ENCODE results near the gene FBXO31.
"Not testable (repeated sequence)": the region's sequence is repeated elsewhere in the genome, so short reads cannot be mapped to it uniquely, and the experiment has no call there.

The FBXO31 gene

DNA sequence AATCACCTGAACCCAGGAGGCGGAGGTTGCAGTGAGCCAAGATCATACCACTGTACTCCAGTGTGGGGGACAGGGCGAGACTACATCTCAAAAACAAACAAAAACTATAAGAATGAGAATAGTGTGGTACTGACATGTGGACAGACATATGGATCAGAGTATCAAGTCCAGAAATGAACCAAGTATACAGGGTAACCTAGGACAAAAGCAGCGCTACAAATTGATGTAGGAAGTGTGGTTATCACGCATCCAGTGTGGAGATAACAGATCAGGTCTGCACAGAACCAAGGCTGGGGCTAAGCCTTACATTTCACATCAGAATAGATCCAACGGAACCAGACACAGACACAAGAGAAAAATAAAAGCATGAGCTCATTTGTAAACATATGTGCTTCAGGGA lies 43.4 kb downstream of the FBXO31 start:
- DNase-seq, result no peak

DNA sequence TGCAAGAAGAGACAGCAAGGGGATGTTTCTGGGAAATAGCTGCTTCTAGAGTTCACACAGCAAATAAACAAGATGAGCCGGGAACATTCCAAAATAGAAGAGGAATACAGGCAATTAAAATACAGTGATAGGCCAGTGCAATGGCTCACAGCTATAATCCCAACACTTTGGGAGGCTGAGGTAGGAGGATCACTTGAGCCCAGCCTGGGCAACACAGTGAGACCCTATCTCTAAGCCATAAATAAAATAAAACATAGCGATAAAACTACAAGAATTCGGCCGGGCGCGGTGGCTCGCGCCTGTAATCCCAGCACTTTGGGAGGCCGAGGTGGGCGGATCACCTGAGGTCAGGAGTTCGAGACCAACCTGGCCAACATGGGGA lies 43.9 kb downstream of the FBXO31 start:
- DNase-seq, result not testable (repeated sequence)

DNA sequence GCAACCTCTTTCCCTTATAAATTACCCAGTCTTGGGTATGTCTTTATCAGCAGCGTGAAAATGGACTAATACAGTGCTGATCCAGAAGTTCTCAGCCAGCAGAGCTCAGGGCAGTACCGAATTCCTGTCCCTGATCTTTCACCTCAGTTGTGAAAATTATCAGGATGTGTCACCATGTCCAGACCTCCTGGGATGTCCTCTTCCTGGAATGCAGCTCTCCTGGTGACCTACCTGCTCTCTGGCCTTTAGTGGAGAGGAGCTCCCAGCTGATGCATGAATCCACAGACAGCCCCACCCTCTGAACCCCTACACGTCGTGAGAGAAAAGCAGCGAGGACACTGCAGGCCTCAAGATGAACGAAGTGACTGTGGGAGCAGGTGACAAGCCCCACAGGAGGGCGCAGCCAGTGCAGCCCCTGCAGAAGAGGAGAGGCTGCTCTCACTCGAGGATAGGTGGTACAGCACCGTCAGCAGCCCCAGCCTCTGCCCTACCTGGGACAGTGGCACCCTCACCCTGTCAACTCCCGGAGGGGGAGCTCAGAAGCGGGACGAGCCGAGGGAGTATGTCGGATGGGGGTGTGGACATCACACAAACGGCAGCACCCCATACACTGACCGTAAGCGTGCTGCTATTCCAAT lies 44.4 kb downstream of the FBXO31 start:
- no peak for DNase-seq

DNA sequence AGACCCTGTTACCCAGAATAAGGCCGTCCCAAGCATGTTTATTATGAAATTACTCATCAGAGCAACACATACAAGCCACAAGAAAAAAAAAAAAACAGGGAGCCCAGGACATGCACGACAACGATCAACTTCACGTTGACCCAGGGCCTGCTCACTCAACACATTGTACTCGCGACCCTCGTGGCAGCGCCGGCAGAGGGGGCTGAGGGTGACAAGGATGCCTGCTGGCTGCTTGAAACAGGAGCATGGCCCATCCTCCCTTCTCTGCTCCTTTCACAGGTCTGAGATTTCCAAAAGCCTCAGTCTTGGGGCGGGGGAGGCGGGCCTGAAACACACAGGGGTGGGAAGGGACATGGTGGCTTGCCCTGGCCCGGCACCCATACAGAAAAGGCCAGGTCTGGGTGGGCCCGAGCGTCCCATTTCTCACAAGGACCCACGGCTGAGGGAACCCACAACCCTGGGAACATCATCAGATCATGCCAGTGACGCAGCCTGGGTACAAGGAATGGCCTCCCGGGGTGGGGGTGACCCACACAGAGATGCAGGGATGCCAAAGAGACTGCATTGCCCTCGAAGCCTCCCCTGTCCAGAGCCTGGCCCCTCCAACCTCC lies 45.3 kb downstream of the FBXO31 start:
- no peak for DNase-seq

DNA sequence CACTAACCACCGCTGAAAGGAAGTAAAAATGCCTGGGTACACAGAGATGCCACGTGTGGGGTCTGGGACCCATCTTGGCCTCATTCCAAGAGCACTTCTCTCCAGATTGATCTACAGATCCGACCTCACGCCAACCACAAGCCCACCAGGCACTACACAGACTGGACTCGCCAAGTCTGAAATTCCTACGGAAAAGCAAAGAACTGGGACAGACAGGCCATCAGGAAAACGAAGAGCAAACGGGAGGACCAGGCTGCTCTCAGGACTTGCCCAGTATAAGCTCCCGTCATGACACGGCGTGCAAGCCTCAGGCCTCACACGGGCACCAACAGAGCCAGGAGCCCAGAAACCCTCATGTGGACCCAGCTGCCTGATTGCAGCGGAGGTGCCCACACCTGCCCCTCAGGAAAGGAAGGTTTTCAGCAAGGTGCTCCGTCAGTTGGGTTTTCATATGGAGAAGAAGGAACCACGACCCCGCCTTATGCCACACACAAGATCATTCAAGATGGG lies 46.3 kb downstream of the FBXO31 start:
- no peak for DNase-seq

DNA sequence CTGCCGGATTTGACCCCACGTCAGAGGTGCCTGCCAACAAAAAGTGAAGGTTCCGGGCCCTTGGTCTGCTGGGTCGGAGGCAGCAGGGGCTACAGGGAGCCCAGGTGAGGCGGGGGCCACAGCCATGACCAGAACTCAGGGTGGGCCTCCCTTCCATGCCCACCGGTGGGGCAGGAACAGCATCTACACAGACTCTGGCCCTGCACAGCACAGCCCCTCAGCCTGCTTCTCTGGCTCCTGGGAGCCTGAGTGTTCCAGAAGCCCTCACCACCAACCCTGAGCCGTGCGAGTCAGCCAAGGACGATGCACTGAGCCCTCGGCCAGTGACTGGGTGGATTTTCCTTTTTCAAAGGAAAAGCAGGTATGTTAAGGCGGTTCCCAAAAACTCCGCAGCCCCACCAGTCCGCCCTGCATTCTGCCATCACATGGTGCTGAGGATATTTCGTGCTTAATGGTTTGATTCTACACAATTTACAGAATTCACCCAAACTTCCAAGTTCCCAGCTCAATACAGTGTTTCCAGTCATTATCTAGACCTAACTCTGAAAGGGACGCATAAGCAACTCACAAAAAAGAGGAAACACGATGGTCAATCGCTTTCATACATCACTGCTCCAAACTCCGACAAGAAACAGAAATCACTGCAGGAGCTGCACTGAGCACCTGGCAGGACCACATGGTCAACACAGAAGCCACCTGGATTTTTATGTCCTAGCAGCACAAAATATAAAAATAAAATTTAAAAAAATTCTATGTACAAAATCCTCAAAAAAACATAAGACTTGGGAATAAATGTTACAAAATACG lies 46.9 kb downstream of the FBXO31 start:
- no peak for DNase-seq

DNA sequence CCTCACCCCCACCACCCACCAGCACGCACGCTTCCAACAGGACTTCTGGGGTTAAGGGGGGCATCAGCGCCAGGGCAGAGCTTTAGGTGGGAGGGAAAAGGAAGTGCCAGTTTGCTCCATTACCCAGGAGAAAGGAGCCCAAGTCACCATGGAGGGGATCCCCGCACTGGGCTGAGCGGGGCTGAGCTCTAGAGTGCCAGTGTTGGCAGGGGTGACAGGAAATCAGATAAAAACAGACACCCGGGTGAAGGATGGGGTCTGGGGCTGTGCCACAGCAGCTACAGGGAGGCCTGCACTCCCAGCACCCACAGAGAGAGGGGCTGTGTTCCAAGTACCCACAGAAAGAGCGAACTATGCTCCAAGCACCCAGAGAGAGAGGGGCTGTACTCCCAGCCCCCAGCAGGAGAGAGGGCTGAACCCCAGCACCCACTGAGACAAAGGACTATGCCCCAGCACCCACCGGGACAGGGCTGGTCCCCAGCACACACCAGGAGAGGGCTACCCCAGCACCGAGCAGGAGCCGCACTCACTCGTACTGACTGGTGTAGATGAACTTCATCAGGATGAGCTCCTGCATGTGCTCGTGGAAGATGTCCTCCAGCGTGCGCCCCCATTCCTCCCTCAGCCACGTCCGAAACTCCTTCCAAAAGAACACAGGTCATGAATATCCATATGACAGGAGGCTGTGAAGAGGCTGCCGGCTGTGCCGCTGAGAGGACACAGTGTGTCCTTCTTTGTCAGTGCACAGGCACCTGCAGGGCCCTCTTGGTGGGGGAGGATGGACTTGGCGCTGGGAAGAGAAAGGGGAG lies 47.7 kb downstream of the FBXO31 start:
- DNase-seq, result no peak

DNA sequence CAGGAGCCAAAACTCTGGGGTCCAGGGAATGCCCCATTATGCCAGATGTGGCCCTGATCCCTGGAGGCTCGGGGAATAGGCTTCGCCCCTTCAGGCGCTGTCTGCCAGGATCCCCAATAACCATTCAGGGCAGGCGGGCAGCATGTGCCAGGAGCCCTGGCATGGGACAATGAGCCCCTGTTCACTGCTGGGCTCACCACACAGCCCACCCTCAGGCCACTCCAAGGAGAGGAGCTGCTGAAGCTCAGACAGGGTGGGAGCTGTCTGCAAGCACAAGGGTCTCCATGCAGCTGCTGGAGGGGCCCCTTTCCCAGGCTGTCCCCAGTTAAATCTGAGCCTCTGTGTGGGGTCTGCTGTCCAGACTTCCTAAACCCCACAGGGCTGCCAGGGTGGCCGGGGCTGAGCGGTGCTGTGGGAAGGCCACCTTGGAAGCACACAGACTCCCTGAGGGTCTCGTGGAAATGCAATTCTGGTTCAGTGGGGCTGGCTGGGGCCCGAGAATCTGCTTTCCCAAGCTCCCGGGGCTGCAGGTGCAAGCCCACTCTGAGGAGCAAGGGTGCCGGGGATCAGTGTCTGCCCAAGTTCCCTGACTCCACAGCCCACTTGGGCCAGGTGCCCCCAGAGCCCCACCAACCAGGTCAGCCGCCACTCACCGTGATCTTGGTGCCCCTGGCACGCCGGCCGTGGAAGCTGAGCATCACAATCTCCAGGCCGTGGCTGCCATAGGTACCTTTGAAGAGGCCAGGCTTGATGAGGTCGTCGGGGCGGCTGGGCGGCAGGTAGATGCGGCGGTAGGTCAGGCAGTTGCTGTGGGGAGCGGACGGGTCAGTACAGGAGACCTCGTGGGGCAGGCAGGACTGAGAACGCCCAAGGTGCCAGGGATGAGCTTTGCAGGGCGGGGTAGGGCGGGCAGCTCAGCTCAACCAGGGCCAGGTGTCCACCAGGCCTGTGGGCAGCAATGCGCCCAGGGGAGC lies 48.6 kb downstream of the FBXO31 start:
- no peak for DNase-seq

DNA sequence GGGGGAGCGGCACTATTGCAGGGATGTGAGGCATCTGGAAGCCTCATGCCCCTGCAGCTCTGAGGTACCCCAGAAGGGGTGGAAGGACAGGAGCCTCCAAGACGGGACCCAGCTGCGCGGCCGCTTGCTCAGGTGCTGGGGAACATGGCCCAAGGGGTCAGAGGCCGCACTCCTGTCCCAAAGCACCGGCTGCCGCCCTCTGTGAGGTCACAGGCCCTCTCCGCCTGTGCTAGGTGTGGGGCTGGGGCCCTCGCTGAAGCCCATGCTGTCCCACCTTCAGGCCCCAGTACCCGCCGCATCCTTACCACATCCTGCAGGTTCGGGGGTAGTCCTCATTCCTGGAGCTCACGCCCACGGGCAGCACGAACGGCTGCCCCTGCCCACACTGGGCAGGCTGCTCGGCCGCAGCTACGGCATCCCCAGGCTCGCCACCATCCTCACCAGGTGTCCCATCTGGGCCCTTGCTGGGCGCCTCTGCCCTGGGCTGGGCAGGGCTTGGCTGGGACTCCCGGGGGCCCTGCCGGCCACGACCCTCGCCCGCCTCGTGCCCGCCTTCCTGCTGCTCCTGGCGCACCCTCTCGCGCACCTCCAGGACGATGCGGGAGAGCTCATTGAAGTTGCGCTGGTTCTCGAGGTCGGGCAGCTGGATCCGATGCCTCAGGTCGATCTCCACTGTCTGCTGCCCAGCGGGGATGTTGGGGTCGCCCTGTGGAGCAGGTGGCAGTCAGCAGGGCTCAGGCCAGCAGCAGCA lies 49.8 kb downstream of the FBXO31 start:
- no peak for DNase-seq

DNA sequence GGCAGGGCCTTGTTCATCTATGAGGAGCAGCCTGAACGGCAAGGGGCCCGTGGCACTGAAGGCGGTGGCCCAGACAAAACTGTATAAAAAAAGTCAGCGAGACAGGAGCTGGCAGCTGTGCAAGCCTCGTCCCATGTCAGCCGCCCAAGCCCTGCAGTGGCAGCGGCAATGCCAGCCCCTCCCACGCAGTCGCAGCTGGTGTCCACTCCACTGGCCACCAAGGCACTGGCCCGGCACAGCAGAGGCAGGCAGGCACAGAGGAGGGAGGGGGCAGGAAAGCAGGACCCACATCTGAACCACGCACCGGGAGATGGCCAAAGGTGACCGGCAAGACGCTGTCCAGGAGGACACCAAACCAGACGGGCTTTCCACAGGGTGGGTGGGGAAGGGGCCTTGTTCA lies 50.5 kb downstream of the FBXO31 start:
- DNase-seq, result no peak

DNA sequence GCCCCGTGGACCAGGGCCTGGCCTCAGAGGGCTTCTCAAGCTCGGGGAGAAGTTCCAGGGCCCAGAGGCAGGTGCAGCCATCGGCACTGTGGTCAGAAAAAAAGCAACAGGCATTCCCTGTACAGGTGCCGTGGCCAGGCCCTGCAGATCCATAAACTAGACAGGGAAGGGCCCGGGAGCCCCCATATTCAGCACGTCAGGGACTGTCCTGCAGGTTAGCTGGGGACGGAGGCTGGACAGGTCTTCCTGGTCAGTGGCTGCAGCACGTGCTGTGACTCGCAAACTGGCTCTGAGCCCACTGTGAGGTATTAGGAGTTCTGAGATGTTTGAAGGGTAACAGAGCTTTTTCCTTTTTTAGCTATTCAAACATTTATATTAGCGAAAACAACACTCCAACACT lies 51.4 kb downstream of the FBXO31 start:
- no peak for DNase-seq

DNA sequence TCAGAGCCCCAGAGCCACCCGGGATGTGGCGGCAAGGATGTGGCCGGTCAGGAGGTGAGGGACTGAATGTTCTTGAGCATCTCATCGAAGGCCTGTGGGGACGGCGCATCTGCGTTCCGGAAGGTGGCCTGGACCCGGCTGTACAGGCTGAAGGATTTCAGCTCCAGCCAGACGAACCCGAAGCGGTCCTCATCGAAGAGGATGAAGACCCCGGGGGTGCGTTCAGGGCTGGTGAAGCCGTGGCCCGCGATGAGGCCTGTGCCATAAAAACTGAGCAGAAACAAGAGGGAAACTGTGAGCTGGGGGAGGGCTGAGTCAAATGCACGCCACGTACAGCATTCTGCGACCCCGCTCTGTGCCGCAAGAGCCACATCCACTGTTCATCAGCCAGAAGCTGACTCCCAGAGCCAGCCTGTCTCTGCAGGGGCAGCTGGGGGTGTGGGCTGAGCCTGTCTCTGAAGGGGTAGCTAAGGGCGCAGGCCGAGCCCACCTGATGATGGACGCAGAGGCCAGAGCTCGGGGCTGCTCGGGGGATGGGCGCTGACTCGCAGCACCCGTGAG lies 52.3 kb downstream of the FBXO31 start:
- no peak for DNase-seq

DNA sequence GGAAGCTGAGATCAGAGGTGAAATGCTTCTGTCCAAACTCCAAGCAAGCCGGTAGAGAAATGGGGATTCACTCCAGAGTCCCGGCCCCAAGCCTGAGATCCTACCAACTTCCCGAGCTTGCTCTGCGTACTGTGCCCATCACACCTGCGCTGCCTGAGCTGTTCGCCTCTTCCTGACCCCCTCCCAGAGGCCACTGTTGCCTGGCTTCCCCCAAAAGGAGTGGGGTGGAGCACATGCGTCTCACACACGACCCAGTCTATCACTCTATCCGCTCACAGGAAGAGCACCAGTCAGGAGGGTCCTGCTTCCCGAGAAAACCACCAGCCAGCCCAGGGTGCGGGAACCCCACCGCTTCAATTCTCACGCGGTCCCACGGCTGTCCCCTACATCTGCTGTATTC lies 52.9 kb downstream of the FBXO31 start:
- DNase-seq, result no peak

DNA sequence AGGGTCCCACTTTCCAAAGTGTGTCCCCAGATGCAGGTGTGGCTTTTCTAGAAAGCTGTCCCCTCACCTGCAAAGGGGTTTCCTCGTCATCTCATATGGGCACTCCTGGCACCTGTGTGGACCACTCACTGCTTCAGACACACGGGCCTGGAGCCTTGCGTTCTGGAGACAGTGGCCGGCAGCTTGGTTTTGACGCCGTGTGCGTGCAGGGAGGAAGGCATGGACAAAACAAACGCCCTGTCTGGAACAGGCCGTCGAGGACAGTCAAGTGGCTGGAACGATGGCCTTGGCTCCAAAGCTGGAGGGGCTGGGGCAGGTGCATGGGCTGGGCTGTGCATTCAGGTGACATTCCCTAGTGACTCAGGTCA lies 53.3 kb downstream of the FBXO31 start:
- DNase-seq, result no peak

DNA sequence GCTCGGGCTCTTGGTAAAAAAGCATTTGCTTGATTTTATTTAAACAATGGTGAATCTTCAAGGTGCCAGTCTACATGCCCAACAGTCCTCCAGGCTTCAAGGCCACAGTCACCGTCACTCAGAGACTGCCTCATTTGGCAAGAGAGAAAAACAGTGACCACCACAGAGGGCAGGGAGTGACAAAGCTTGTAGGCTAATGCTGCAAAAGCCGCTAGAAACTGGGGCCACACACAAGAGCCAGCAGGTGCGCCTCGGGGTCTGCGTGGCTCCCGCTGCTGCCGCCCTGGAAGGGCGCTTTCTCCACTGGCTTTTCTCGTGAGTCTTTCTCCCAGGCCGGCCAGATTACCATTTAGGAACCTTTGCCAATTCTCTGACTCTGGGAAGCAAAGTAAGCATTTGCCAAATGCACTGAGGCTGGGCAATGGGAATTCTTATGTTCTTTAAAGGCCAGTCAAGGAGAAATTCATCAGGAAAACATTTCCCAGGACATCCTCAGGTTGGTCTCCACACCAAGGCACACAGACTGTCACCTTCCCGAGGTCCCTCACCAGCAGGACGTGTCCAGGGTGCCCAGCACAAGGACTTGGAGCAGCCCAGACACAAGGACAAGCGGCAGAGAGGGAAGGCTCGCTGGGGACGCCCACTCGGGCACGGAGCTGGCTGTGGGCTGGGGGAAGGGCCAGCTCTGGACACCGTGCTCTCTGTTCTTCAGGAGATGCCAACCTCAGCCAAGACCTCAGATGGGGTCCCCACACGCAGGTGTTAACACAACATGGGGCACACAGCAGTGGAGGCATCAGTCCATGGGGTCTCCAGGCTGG lies 53.9 kb downstream of the FBXO31 start:
- DNase-seq, result no peak

DNA sequence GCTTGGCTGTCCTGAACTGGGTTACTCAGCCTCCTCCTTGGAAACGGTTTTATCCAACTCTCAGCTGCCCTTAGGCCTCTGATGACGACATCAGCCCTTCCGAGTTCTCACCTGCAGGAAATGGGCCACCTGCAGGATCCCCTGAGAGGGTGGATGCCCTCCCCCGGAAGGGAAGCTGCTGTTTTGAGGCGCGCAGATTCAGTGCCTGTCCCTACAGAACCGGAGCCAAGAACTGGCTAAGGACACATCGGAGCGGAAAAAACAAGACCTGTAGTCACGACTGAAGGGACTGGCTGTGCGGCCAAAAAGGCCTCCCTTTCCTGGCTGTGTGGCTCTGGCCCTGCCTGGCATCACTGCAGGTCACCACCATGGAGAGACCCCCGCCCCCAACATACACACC lies 54.7 kb downstream of the FBXO31 start:
- DNase-seq, result no peak

DNA sequence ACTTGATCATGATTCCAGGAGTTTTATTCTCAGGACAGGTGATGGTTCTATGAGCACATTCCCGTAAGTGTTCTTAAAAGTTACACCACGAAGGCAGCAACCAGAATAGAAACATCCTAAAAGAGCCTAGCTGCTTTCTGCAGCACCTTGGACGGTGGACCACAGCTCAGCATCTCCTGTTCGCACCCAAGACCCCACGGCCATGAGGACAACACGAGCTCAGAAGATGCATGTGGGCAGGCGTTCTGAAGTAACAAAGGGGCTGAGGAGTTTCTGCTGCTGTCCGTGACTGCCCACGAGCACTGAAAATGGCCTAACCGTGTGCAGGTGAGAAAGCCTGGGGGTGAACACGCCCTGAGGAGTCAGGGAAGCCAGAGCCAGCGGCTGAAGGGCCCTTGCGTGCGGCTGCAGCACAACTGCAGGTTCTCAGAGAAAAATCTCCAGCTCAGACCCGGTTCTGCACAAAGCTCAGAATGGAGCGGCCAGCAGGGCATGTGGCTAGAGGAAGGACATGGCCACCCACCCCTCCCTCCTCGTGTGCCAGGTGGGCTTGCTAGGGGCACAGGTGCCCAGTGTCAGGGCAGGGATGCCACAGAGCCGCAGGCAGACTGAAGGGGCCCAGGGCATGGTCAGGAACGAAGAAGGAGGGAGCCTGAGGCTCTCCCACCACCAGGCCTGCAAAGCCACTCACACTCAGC lies 55.6 kb downstream of the FBXO31 start:
- no peak for DNase-seq

DNA sequence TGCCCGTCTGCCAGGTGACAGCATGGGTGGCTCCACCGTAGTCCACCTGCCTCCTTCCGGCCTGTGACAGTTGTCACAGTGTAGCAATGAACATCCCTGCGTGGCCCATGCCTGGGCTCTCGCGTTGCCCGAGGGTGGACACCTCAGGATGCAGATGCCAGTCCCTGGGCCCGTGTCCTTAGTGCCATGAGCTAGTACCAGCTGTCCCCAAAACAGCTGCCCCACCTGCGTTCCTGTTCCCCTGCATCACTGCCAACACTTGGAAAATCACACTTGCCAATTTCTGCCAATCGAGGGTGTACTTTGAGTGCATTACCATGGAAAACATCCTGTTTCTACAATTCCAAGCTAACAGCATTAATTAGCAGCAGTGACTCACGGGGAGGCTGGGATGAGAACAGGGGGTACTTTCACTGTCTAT lies 57.4 kb downstream of the FBXO31 start:
- no peak for DNase-seq

DNA sequence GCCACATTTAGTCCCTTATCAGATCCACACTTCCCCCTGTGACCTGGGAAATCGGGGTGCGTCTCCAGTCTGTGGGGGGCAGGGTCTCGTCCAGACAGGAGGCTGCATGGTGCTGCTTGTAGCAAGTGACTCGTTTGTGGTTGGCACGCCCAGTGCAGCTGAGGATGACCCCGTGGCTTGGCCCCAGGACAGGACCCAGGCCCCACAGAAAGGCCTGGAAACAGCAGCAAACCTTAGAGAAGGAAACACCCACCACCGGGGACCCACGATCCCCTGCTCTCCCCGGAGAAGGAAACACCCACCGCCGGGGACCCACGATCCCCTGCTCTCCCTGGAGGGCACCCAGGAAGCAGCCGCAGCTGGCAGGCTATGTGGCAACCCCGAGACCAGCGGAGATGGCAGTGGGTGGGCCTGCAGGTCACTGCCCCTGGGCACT lies 58.1 kb downstream of the FBXO31 start:
- DNase-seq, result no peak
